Measurements from ENCODE around the gene PSMB11. TPM values are rescaled to one million over a fixed set of nuclear protein-coding genes. Genes with fewer than 3 reads are reported as not detected.

The PSMB11 gene
- total RNA-seq, 1 donor from 2014 or later, result not detected

- Mint-ChIP-seq H3K4me3 (no peak overlapping the region), H3K36me3 (ENCODE audit: low read depth) (peaks cover 40% of the 10 kb centered on the region), H3K27ac (no peak overlapping the region), H3K9me3 (no peaks in the 10 kb centered on the region), H3K27me3 (no peaks in the 10 kb centered on the region), H3K4me1 (no peaks in the 10 kb centered on the region)
- POLR2A ChIA-PET, result interaction anchor here (0.9 to 1.7 kb wide), 3 partner anchors 15 to 36 kb away, joined by 3 to 6 read pairs (median 3); partner anchors contain the start of gene CDH24
- DNase-seq (no peak), ATAC-seq (ENCODE audit: low read depth) (no peak)
- intact Hi-C loops (cut with micrococcal nuclease), result loop anchor here (5.0 kb wide), 1 partner anchor 35 kb away; the partner anchor contains the start of gene CDH24
- CTCF ChIA-PET, result interaction anchor here (0.8 to 1.1 kb wide), 3 partner anchors 15 to 47 kb away, joined by 3 to 4 read pairs (median 3); no protein-coding TSS in a partner anchor
- TF ChIP-seq CTCF (IDR thresholded peaks at IDR 0.05), result no peak
These were observed 20.0 kb upstream of the PSMB11 start for GRCh38 chr14:23021889-23022442.

GRCh38 chr14:23023022-23023794 lies 18.8 kb upstream of the PSMB11 start:
- H3K27ac Mint-ChIP-seq, result no peak overlapping the region
- H3K27me3 Mint-ChIP-seq, result no peaks in the 10 kb centered on the region
- DNase-seq (no peak), ATAC-seq (ENCODE audit: low read depth) (no peak)
- H3K4me3 Mint-ChIP-seq, result no peak overlapping the region
- no peaks in the 10 kb centered on the region for H3K4me1 Mint-ChIP-seq
- CTCF ChIA-PET, result interaction anchor here (0.7 to 1.4 kb wide), 3 partner anchors 12 to 35 kb away, joined by 3 read pairs; partner anchors contain the start of gene PSMB5
- no peaks in the 10 kb centered on the region for H3K9me3 Mint-ChIP-seq
- no peak for TF ChIP-seq CTCF (IDR thresholded peaks at IDR 0.05)
- intact Hi-C loops (cut with micrococcal nuclease), result loop anchor here (5.0 kb wide), 1 partner anchor 34 kb away; the partner anchor contains the start of gene CDH24
- POLR2A ChIA-PET, result interaction anchor here (1.1 to 1.3 kb wide), 3 partner anchors 11 to 35 kb away, joined by 3 to 7 read pairs (median 5); partner anchors contain the start of genes CDH24 and PSMB5
- peaks cover 48% of the 10 kb centered on the region for H3K36me3 Mint-ChIP-seq (ENCODE audit: low read depth)

- no peak overlapping the region for H3K4me3 Mint-ChIP-seq
- intact Hi-C loops (cut with micrococcal nuclease), result loop anchor here (5.0 kb wide), 1 partner anchor 34 kb away; the partner anchor contains the start of gene CDH24
- ChIA-PET POLR2A (interaction anchor here (0.6 to 1.2 kb wide), 3 partner anchors 11 to 23 kb away, joined by 4 to 7 read pairs (median 5); partner anchors contain the start of gene PSMB5), CTCF (interaction anchor here (0.7 to 1.4 kb wide), 2 partner anchors 11 to 17 kb away, joined by 3 read pairs; partner anchors contain the start of gene PSMB5)
- H3K27me3 Mint-ChIP-seq, result no peaks in the 10 kb centered on the region
- ATAC-seq (ENCODE audit: low read depth) (no peak), DNase-seq (no peak)
- no peak overlapping the region for H3K27ac Mint-ChIP-seq
- H3K4me1 Mint-ChIP-seq, result peaks cover 2% of the 10 kb centered on the region
- peaks cover 51% of the 10 kb centered on the region for H3K36me3 Mint-ChIP-seq (ENCODE audit: low read depth)
- H3K9me3 Mint-ChIP-seq, result no peaks in the 10 kb centered on the region
- TF ChIP-seq CTCF (IDR thresholded peaks at IDR 0.05), result no peak
These were observed 18.2 kb upstream of the PSMB11 start for GRCh38 chr14:23023795-23024152.

GRCh38 chr14:23024612-23025075 lies 17.4 kb upstream of the PSMB11 start:
- POLR2A ChIA-PET, result interaction anchor here (0.7 to 1.2 kb wide), 3 partner anchors 10 to 105 kb away, joined by 5 to 7 read pairs (median 7); partner anchors contain the start of gene PSMB5
- no peak for TF ChIP-seq CTCF (IDR thresholded peaks at IDR 0.05)
- intact Hi-C loops (cut with micrococcal nuclease), result loop anchor here (5.0 kb wide), 1 partner anchor 33 kb away; the partner anchor contains the start of gene CDH24
- Mint-ChIP-seq H3K27me3 (no peaks in the 10 kb centered on the region), H3K36me3 (ENCODE audit: low read depth) (peaks cover 59% of the 10 kb centered on the region), H3K9me3 (no peaks in the 10 kb centered on the region), H3K4me3 (no peak overlapping the region), H3K4me1 (peaks cover 9% of the 10 kb centered on the region), H3K27ac (no peak overlapping the region)
- DNase-seq, result no peak
- CTCF ChIA-PET, result interaction anchor here (0.9 kb wide), 1 partner anchor 24 kb away, joined by 3 read pairs; no protein-coding TSS in a partner anchor
- ATAC-seq (ENCODE audit: low read depth), result no peak
